Body of pancreas (tissue), 4 donors: ENCODE data around the gene KIF9.

Source experiments
- POLR2A ChIP-seq, 3 donors: fragments of 450-650 bp; IDR thresholded peaks; one replicate each; pipeline ENCODE4 v1.6.1; 2016; ENCODE audit warnings: antibody characterized with exemption in 3 of 3, mild to moderate bottlenecking in 2 of 3
- TF ChIP-seq, protein P1 (sequence below), 7 experiments: fragments of 450-650 bp in 4 of 7; fragments of 200-600 bp in 3 of 7; sonication (generic) in 3 of 7; IDR thresholded peaks; one replicate each; pipeline ENCODE4 v1.5.1; 2016 to 2019; ENCODE audit warnings: antibody characterized with exemption in 7 of 7

- TF ChIP-seq POLR2A (IDR thresholded peaks at IDR 0.05) = no peak
- TF ChIP-seq, protein P1, sequence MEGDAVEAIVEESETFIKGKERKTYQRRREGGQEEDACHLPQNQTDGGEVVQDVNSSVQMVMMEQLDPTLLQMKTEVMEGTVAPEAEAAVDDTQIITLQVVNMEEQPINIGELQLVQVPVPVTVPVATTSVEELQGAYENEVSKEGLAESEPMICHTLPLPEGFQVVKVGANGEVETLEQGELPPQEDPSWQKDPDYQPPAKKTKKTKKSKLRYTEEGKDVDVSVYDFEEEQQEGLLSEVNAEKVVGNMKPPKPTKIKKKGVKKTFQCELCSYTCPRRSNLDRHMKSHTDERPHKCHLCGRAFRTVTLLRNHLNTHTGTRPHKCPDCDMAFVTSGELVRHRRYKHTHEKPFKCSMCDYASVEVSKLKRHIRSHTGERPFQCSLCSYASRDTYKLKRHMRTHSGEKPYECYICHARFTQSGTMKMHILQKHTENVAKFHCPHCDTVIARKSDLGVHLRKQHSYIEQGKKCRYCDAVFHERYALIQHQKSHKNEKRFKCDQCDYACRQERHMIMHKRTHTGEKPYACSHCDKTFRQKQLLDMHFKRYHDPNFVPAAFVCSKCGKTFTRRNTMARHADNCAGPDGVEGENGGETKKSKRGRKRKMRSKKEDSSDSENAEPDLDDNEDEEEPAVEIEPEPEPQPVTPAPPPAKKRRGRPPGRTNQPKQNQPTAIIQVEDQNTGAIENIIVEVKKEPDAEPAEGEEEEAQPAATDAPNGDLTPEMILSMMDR (IDR thresholded peaks at IDR 0.05) = no peak
Measured at GRCh38 chr3:47293822-47294221, 11.2 kb upstream of the KIF9 start.
